ENCODE measurements around the gene TTC34.

The TTC34 gene

DNA sequence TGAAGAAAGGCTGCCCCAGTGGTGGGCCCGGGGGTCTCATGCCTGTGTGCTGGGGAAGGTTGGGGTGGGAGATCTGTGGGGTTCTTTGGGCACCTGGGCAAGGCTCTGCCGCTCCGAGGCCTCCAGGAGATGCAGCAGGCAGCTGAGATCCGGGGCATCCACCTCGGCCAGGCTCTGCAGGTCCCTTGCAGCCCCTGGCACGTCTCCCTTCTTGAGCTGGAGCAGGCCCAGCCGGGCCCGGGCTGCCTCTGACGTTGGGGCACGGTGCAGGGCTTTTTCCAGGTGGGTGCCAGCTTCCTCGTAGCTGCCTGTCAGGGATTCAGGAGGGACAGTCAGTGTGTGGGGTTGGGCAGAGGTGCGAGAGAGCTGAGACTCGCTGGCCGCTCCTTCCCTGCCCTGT lies 157.3 kb downstream of the TTC34 start:
- peaks cover 14% of the 10 kb centered on the region for H3K9me3 ChIP-seq (ENCODE audit: insufficient read depth, low read length, severe bottlenecking)
- ATAC-seq (ENCODE audit: insufficient read depth, low read depth) (no peak), DNase-seq (no peak)
- H3K79me2 ChIP-seq (ENCODE audit: insufficient read depth, low read length): peaks cover 7% of the 10 kb centered on the region; the same call in 1 of the 2 replicates
- H3K4me2 ChIP-seq (ENCODE audit: insufficient read depth, low read length): no peak overlapping the region
- no peak overlapping the region for H3K27ac ChIP-seq (ENCODE audit: low read length)
- H3K27me3 ChIP-seq (ENCODE audit: insufficient read depth, low read length, poor library complexity): no peaks in the 10 kb centered on the region
- no peak overlapping the region for H3K4me3 ChIP-seq (ENCODE audit: low read depth in 1 of 2, low read length in 2 of 2)
- peaks cover 21% of the 10 kb centered on the region for H3K4me1 ChIP-seq (ENCODE audit: insufficient read depth, low read length)
- TF ChIP-seq, protein P1, sequence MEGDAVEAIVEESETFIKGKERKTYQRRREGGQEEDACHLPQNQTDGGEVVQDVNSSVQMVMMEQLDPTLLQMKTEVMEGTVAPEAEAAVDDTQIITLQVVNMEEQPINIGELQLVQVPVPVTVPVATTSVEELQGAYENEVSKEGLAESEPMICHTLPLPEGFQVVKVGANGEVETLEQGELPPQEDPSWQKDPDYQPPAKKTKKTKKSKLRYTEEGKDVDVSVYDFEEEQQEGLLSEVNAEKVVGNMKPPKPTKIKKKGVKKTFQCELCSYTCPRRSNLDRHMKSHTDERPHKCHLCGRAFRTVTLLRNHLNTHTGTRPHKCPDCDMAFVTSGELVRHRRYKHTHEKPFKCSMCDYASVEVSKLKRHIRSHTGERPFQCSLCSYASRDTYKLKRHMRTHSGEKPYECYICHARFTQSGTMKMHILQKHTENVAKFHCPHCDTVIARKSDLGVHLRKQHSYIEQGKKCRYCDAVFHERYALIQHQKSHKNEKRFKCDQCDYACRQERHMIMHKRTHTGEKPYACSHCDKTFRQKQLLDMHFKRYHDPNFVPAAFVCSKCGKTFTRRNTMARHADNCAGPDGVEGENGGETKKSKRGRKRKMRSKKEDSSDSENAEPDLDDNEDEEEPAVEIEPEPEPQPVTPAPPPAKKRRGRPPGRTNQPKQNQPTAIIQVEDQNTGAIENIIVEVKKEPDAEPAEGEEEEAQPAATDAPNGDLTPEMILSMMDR (IDR thresholded peaks at IDR 0.05; ENCODE audit: borderline replicate concordance, extremely low read depth, low read length, poor library complexity, severe bottlenecking): no peak
- TF ChIP-seq EZH2 (IDR thresholded peaks at IDR 0.05; ENCODE audit: borderline replicate concordance, low read depth, low read length, severe bottlenecking): no peak
- H3K9ac ChIP-seq (ENCODE audit: low read depth, low read length): no peak overlapping the region
- peaks cover 5% of the 10 kb centered on the region; the same call in 1 of the 2 replicates for H4K20me1 ChIP-seq (ENCODE audit: insufficient read depth, low read length)
- no peak overlapping the region for H2AFZ ChIP-seq (ENCODE audit: low read depth, low read length)
- H3K36me3 ChIP-seq (ENCODE audit: insufficient read depth, low read length): no peaks in the 10 kb centered on the region

DNA sequence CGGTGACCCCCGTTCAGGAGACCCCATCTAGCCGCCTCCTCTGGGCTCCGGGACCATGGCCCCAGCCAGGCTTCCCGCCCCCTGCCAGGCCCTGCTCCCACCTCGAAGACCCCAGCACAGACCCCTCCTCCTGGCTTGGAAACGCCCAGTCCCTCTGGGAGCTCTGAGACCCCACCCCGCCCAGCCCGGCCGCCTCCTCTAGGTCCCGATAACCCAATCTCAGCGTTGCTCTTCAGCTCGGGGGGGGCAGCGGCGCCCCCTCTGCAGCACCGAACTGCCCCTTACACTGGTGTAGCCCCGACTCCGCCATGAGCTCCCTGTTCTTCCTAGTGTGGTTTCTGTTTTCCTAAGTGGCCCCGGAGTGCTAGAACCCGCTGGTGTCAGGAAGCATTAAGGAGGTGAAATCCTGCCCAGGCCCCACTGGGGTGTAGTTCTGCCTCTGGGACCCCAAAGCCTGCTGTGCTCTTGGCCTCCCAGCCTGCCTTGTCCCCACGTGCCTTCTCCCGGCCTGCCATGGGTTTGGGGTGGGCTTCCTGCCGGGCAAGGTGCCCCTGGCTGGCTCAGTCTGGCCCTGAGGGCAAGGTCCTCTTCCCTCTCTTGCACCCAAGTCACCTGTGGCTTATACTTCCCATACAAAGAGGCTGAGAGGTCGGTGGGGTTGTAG lies 157.9 kb downstream of the TTC34 start:
- Histone ChIP-seq H2AFZ (ENCODE audit: low read depth, low read length) (peak overlapping the region; percentile 78; the same call in 1 of the 2 replicates), H3K27ac (ENCODE audit: low read length) (no peak overlapping the region)
- peak; percentile 6; the same call in 1 of the 3 replicates for ATAC-seq (ENCODE audit: insufficient read depth, low read depth)

DNA sequence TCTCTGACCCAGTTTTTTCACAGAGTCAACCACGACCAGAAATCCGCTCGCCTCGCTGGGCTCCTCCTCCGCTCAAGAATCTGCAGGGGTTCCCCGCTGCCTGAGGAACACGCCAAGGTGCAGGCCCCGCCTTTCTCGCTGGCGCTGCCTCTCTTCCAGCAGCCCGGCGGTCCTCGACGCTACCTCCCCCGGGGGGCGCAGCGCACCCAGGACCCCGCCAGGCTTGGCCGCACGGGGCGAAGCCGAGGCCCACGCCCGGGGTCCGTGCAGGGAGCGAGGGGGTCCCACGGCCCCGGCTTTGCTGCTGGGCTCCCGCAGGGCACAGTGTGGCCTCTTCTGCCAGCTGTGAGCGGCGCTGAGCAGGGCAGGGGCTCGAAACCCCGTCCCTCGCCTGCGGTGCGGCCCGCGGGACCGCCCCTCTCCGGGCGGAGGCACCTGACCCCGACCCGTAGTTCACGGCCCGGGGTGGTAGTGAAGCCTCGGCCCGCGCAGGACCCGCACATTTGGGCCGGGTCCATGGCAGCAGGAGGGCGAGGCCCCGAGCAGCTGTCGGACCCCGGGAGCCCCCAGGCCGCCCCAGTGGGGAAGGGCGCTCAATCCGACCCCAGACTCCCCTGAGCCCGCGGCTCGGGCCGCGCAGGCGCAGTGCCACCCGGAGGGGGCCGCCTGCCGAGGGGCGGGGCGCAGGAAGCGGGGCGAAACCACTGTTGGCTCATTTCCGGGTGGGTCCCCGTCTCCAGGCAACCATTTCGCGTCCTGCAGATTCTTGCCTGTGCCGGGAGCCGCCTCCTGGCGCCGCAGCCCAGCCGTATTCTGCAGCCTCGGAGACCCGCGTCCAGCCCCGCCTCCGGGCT lies 158.7 kb downstream of the TTC34 start:
- Histone ChIP-seq H3K4me3 (ENCODE audit: low read depth in 1 of 2, low read length in 2 of 2) (peak overlapping the region; percentile 38 to 84), H3K27ac (ENCODE audit: low read length) (peak overlapping the region; percentile 79), H3K79me2 (ENCODE audit: insufficient read depth, low read length) (peaks cover 7% of the 10 kb centered on the region; the same call in 1 of the 2 replicates), H2AFZ (ENCODE audit: low read depth, low read length) (peak overlapping the region; percentile 78), H3K9me3 (ENCODE audit: insufficient read depth, low read length, severe bottlenecking) (peaks cover 9% of the 10 kb centered on the region), H3K27me3 (ENCODE audit: insufficient read depth, low read length, poor library complexity) (no peaks in the 10 kb centered on the region), H3K36me3 (ENCODE audit: insufficient read depth, low read length) (no peaks in the 10 kb centered on the region), H3K4me1 (ENCODE audit: insufficient read depth, low read length) (peaks cover 21% of the 10 kb centered on the region), H4K20me1 (ENCODE audit: insufficient read depth, low read length) (peaks cover 5% of the 10 kb centered on the region; the same call in 1 of the 2 replicates), H3K9ac (ENCODE audit: low read depth, low read length) (peak overlapping the region; percentile 88), H3K4me2 (ENCODE audit: insufficient read depth, low read length) (peak overlapping the region; percentile 82)
- no peak for TF ChIP-seq EZH2 (IDR thresholded peaks at IDR 0.05; ENCODE audit: borderline replicate concordance, low read depth, low read length, severe bottlenecking)
- TF ChIP-seq, protein P1 (IDR thresholded peaks at IDR 0.05; ENCODE audit: borderline replicate concordance, extremely low read depth, low read length, poor library complexity, severe bottlenecking): peak; percentile 26
- peak; percentile 85 for ATAC-seq (ENCODE audit: insufficient read depth, low read depth)
- peak; percentile 95 for DNase-seq

More for the DNA sequence above, 157.9 kb downstream of the TTC34 start:
- DNase-seq: no peak
- Histone ChIP-seq H3K36me3 (ENCODE audit: insufficient read depth, low read length) (no peaks in the 10 kb centered on the region), H4K20me1 (ENCODE audit: insufficient read depth, low read length) (peaks cover 5% of the 10 kb centered on the region; the same call in 1 of the 2 replicates), H3K9ac (ENCODE audit: low read depth, low read length) (peak overlapping the region; percentile 88; the same call in 1 of the 2 replicates), H3K4me1 (ENCODE audit: insufficient read depth, low read length) (peaks cover 21% of the 10 kb centered on the region), H3K4me2 (ENCODE audit: insufficient read depth, low read length) (peak overlapping the region; percentile 82), H3K27me3 (ENCODE audit: insufficient read depth, low read length, poor library complexity) (no peaks in the 10 kb centered on the region), H3K9me3 (ENCODE audit: insufficient read depth, low read length, severe bottlenecking) (peaks cover 9% of the 10 kb centered on the region), H3K4me3 (ENCODE audit: low read depth in 1 of 2, low read length in 2 of 2) (peak overlapping the region; percentile 38 to 84; a peak in 3 of 4 replicates), H3K79me2 (ENCODE audit: insufficient read depth, low read length) (peaks cover 7% of the 10 kb centered on the region; the same call in 1 of the 2 replicates)
- TF ChIP-seq, protein P1 (IDR thresholded peaks at IDR 0.05; ENCODE audit: borderline replicate concordance, extremely low read depth, low read length, poor library complexity, severe bottlenecking): no peak
- no peak for TF ChIP-seq EZH2 (IDR thresholded peaks at IDR 0.05; ENCODE audit: borderline replicate concordance, low read depth, low read length, severe bottlenecking)

All from DND-41 (cell line).